GM21717 (cell line): ENCODE measurements around the gene CENPK.
"Not testable (repeated sequence)": the region's sequence is repeated elsewhere in the genome, so short reads cannot be mapped to it uniquely, and the experiment has no call there.

Experiments
- ATAC-seq: cut with Tn5 transposase; IDR thresholded peaks from one replicate; pipeline ENCODE4 v1.9.1; 2021; ENCODE audit warnings: mild to moderate bottlenecking, moderate library complexity; ENCODE audit not compliant: unreplicated experiment

The CENPK gene, protein sequence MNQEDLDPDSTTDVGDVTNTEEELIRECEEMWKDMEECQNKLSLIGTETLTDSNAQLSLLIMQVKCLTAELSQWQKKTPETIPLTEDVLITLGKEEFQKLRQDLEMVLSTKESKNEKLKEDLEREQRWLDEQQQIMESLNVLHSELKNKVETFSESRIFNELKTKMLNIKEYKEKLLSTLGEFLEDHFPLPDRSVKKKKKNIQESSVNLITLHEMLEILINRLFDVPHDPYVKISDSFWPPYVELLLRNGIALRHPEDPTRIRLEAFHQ

DNA sequence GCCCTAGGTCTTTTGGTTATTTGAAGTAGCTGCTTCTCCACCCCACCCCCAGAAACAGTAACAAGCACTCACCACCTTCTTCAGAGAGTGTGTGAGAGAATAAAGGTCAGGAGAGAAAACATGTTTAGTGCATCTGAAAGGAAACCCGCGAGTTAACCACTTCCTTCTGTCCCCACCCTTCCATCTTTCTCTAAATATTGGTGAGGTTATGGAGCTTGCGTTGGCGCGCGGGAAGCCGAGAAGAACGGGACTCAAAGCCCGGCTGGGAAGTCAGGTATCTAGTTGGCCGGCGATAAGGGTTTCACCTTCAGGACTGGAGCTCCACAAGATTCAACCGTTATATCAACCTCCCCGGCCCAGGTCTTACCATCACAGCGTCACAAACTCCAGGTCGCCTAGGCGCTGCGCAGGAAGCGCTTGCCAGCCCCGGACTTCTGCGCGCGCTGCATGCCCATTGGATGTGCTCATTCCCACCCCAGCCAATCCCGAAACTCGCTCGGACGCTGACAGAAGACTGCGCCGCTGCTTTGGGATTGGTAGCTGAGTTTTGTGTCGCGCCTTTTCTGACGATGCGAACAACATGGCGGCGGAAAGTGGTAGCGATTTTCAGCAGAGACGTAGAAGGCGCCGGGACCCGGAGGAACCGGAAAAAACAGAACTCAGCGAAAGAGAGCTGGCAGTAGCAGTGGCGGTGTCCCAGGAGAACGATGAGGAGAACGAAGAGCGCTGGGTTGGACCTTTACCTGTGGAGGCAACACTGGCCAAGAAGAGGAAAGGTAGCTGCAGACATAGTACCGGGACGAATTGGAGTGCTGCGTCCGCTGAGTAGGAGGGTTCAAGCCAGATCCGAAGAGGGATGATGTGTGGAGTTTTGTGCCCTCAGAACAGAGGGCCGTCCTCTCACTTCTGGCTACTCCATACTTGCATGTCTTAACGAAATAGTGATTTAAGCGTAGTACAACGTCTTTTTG lies at the start of gene CENPK, which contains the start of gene PPWD1:
TSS of gene CENPK (minus strand) at position 438 of the 971 bp plus-strand sequence. CDS start 8,261 bp downstream, outside the sequence.
TSS of gene PPWD1 (plus strand) at position 566 of the 971 bp plus-strand sequence. CDS start at position 581, 15 bp downstream.
- ATAC-seq = peak; percentile 99

DNA sequence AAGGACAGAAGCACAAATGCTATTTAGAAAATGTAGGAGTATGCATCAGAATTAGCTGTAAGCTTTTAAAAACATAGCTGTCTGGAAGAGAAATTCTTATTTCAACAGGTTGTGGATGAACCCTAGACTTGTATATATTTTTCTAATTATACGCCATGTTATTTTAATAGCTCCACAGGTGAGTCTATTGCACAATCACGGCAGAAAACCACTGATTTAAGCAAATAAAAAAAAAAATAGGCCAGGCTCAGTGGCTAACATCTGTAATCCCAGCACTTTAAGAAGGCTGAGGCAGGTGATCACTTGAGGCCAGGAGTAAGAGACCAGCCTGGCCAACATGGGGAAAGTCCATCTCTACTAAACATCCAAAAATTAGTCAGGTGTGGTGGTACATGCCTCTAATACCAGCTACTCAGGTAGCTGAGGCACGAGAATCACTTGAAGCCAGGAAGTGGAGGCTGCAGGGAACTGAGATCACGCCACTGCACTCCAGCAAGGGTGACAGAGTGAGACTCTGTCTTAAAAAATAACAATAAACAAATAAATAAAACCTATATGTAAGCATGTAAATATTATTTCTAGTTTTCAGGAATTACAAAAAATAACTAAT lies 49.4 kb upstream of the CENPK start:
- ATAC-seq = no peak

DNA sequence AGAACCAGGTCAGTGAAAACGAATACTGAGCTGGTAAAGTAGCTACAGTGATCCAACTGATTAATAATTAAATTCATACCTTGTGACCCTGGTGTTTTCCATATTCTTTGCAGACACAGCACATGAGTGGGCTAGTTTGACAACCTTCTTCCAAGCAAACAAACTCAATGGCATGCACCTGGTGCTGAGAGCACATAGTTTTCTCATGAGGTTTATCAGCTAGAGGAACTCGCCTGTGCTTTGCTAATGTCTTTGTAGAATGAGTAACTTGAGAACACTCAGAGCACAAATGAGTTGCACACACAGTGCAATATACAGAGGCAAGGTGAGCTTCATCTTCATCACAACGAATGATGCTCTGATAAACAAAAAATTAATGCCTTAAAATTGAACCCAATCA lies 48.6 kb upstream of the CENPK start:
- no peak for ATAC-seq

DNA sequence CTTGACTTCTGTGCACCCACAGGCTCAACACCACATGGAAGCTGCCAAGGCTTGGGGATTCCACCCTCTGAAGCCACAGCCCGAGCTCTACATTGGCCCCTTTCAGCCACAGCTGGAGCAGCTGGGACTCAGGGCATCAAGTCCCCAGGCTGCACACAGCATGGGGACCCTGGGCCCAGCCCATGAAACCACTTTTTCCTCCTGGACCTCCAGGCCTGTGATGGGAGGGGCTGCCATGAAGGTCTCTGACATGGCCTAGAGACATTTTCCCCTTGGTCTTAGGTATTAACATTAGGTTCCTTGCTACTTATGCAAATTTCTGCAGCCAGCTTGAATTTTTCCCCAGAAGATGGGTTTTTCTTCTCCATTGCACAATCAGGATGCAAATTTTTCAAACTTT lies 38.8 kb upstream of the CENPK start:
- ATAC-seq = not testable (repeated sequence)

DNA sequence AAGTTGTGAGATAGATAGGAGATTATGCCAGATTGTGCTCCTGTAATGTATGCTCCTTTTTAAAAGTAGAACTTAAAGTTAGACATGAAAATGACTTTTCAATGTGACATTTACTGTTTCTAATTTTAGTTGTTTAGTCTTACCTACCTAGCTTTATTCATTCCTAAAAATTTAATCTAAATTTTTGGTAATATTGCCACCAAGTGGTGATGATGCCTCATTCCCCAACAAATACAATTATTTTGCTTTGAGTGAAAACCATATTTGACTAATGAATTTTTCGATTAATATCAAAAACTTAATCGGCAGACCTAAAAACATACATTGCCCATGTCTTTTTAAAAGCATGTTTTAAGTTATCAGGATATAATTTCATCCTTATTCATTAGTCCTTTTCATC lies 25.7 kb upstream of the CENPK start:
- no peak for ATAC-seq

DNA sequence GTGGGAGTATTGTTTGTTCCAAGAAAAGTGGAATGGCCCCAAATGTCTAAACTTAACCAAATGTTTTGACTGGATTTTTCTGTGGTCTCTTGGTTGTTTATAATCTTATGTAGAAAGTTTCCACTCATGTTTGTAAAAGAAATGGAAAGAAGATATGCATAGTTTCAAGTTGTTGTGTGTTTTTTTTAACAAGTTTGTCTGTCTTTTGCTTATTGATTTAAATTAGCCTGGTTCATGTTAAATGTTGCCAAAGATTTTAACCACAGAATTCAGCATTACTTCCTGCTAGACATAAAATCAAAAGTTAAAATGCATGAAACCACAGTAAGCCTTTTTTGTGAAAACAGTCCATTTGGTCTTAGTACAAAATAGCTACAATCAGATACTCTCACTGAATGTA lies 14.2 kb upstream of the CENPK start:
- no peak for ATAC-seq

DNA sequence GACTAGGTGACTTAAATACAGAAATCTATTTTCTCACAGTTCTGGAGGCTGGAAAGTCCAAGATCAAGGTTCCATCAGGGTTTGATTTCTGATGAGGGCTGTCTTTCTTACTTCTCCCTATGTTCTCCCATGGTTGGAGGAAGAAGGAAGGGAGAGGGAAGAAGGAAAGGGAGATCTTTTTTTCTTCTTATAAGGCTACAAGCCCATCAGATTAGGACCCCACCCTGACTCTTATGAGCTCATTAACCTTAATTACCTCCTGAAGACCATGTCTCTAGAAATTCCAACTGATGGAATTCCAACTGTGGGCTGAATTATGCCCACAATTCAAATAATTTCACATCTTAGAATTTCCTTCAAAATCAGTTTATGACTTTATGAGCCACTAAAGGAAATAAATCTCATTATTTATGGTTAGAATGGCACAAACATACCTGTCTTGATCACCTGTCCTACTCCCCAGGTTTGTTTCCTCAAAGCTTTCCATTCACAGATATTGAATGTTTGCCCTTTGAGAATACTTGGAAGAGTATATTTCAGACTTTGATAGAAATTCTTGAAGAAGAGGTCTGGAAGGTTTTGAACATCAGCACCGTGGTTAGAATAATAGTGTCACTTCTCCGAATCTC lies 7.7 kb upstream of the CENPK start:
- ATAC-seq = no peak

DNA sequence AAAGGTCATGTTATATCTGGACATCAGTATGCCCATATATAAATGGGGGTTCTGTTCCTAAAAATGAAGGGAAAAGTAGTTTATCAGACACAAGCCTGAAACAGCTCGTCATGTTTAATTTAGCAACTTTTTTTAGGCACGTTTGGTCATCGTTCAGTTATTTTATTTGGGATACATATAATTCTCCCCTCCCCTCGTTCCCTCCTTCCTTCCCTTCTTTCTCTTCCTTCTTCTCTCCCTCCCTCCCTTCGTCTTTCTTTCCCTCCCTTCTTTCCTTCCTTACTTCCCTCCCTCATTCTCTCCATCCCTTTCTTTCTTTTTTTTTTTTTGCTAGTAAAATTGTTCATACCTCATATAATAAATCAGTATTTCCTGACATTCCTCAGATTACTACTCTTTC lies 3.5 kb upstream of the CENPK start:
- ATAC-seq = no peak

DNA sequence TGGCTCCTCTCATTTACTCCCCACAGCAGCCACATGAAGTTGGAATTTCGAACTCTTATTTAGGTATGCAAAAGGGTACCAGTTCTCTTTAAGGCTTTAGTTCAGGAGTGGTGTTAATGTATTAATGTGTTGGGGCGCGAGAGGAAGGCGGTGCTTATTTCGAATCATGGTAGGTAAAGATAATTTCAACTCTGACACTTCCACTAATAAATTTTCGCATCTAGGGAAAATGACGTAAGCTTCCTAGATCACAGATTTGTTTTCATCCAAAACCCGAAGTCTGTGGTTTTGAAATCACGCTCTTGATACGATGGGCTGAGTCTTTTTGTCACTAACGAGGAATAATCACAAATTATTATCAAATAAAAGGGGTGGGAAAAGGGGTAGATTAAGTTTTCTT lies 809 bp upstream of the CENPK start:
- ATAC-seq = no peak

DNA sequence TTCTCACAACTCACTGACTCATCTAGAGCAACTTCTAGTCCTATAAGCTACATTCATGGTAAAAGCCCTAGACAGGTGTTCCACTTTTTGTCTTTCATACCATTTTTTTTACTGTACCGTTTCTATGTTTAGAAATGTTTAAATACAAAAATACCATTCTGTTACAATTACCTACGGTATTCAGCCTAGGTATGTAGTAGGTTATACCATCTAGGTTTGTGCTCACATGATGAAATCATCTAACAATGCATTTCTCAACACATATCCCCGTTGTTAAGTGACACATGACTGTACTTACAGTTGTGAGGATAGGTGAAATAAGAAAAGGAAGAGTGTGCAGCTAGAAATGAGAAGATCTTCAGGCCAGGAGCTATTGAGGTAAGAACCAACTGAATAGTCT lies 6.2 kb downstream of the CENPK start:
- no peak for ATAC-seq

DNA sequence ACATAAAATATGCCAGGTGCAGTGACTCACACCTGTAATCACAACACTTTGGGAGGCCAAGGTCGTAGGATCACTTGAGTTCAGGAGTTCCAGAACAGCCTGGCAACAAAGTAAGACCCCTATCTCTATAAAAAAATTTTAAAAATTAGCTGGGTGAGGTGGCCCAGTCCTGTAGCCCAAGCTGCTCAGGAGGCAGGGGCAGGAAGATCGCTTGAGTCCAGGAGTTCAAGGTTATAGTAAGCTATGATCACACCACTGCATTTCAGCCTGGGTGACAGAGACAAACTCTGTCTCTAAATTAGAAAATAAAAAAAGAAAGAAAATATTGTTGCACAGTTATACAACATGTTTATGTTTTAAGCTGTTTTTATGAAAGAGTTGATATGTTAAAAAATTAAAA lies 6.8 kb downstream of the CENPK start:
- no peak for ATAC-seq

DNA sequence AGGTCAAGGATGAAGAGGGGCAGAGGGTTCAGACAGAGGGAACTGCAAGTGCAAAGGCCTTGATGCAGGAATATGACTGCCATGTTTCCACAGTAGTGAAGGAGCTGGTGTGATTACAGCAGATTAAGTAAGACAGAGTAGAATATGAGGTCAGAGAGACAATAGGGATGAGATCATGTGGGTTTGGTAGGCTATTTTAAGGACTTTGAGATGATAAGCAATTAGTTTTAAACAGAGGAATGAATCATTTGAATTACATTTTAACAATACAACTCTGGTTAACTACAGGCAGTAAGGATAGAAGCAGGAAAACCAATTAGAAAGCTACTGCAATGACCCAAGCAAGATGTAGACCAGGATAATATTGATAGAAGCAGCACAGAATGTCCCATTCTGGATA lies 7.7 kb downstream of the CENPK start:
- ATAC-seq = no peak

DNA sequence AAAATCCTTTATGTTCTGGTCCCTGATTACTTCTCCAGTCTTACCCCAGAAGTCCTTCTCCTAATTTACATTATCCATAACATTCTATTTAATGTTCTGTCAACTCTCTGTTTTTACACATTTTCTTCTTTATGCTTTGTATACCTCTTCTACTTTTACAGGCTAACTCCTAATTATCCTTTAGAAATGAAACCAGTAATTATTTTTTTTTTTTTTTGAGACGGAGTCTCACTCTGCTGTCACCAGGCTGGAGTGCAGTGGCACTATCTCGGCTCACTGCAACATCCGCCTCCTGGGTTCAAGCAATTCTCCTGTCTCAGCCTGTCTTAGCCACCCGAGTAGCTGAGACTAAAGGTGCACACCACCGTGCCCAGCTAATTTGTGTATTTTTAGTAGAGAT lies 9.0 kb downstream of the CENPK start:
- ATAC-seq = no peak

DNA sequence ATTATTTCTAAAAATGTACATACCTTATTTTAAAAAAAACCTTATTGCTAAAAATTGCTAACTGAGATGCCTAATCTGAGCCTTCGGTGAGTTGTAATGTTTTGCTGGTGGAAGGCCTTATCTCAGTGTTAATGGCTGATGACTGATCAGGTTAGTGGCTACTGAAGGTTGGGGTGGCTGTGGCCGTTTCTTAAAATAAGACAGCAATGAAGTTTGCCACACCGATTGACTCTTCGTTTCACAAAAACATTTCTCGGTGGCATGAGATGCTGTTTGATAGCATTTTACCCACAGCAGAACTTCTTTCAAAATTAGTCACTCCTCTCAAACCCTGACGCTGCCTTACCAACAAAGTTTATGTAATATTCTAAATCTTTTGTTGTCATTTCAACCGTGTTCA lies 14.7 kb downstream of the CENPK start:
- no peak for ATAC-seq

DNA sequence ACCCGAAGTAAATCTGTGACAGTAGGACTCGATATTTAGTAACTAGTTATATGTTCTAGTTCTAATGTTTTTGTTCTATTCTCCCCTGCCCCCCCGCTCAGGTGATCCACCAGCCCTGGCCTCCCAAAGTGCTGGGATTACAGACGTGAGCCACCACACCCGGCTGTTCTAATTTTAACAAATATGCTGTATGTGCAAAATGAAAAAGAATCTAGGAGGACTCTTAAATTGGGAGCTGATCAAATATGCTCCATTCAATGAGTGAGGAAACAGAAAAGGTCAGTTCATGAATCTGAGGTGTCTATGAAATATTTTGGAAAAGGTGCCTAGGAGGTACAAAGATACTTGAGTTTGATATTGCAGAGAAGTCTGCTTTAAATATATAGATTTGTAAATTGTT lies 16.8 kb downstream of the CENPK start:
- ATAC-seq = no peak

DNA sequence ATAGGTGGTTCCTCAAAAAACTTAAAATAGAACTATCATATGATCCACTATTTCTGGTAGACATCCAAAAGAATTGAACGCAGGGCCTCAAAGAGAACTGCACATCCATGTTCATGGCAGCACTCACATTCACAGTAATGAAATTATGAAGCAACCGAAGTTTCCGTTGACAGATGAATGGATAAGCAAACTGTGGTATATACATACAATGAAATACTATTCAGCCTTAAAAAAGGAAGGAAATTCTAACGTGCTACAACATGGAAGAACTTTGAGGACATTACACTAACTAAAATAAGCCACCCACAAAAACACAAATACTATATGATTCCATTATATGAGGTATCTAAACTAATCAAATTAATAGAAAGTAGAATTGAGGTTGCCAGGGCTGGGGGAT lies 18.5 kb downstream of the CENPK start:
- ATAC-seq = no peak

DNA sequence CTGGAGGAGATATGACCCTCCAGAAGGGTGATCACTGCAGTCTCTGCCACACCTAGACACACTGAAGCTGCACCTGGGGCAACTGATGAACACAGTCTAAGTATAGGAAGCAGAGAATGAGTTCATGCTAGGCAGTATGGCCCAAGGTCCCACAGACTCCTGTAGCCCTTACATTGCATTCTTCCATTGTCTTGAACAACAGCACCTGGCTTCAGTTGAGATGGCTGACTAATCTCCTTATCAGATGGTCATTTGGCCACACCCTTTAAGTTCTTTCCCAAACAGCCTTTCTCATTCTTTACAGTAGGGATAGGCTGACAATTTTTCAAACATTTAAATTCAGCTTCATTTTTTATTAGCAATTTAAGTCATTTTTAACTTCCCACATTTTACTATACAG lies 23.1 kb downstream of the CENPK start:
- ATAC-seq = no peak

DNA sequence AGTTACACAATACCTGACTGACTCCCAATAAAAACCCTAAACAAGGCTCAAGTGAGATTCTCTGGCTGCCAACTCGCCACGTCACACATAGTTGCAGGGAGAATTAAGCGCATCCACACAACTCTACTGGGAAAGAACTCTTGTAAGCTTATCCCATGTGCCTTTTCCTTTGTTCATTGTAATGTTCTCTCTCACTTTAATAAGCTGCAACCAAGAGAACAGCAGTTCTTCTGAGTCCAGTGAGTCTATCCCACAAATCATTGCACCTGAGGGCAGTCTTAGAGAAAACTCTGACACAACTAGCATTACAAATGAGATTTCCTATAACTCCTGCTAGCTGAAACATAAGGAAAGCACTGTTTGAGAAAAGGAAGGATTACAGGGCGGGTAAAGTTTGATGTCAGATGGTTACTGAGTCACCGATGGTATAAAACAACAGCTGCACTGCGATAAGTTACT lies 27.4 kb downstream of the CENPK start:
- ATAC-seq = no peak

DNA sequence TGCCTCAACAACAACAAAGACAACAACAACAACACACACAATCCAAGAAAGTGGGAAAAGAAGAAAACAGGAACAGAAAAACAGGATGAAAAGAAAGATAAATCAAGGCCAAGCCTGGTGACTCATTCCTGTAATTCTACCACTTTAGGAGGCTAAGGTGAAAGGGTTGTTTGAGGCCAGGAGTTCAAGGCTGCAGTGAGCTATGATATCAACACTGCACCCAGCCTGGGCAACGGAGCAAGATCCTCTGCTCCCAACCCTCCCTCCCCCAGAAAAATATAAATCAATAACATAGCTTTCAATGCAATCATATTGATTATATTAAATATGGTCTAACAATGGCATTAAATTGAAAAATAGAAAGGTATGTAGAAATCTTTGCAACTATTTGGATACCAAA lies 32.1 kb downstream of the CENPK start:
- ATAC-seq = no peak

DNA sequence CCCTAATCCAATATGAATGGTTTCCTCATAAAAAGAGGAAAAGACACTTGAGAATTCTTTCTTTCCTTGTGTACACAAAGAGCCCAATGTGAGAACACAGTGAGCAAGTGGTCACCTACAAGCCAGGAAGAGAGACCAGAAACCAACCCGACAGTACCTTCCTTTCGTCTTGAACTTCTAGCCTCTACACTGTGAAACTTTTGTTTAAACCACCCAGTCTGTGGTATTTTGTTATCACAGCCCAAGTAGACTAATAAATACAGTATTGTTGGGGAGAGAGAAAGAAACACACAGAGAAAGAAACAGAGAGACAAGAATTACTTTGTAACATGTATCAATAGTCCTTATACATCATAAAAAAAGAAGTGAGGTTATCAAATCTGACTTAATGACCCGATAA lies 37.2 kb downstream of the CENPK start:
- ATAC-seq = no peak
